H1 (cell line): ENCODE results near the gene XKR8. TPM values are rescaled to one million over a fixed set of nuclear protein-coding genes. Genes with fewer than 3 reads are reported as not detected.

Experiments
- CTCF ChIA-PET: fragments of 300-600 bp; sonication (Branson Sonifier 250); formaldehyde crosslinking; loops from one replicate; lab custom pipeline; 2021; ENCODE audit not compliant: partially characterized antibody; lab: Charles Lee
- POLR2A ChIA-PET: fragments of 300-600 bp; sonication (Branson Sonifier 250); formaldehyde crosslinking; loops from one replicate; lab custom pipeline; 2021; ENCODE audit warnings: inconsistent platforms; ENCODE audit not compliant: partially characterized antibody; lab: Charles Lee
- DNase-seq, 2 experiments: peaks; one replicate each; pipeline versions ENCODE4 v3.0.0 to v3.0.0-alpha.2; 2010 to 2022; ENCODE audit warnings: low spot score in 2 of 2, low read depth in 1 of 2, mixed read lengths in 1 of 2
- FAIRE-seq: peaks from 2 replicates; lab custom pipeline; 2011; peaks lifted over from hg19 to GRCh38; lab: Jason Lieb, UNC
- H2AFZ ChIP-seq: 2 replicates; pipeline ENCODE4 v1.8.1; 2012; ENCODE audit warnings: low read length, inconsistent platforms
- H2AK5ac ChIP-seq: 2 replicates; pipeline ENCODE4 v1.6.1; 2013; ENCODE audit warnings: low read depth, low read length
- H2BK120ac ChIP-seq: replicated peaks from 2 replicates; pipeline ENCODE3; 2013; ENCODE audit warnings: low read depth, low read length, inconsistent platforms
- H2BK12ac ChIP-seq: 2 replicates; pipeline ENCODE4 v1.6.1; 2013; ENCODE audit warnings: low read depth, low read length
- H2BK15ac ChIP-seq: 2 replicates; pipeline ENCODE4 v1.6.1; 2013; ENCODE audit warnings: low read length
- H2BK20ac ChIP-seq: 2 replicates; pipeline ENCODE4 v1.6.1; 2013; ENCODE audit warnings: low read length
- H2BK5ac ChIP-seq: 2 replicates; pipeline ENCODE4 v1.6.1; 2013; ENCODE audit warnings: low read depth, low read length
- H3K14ac ChIP-seq: 2 replicates; pipeline ENCODE4 v1.6.1; 2013; ENCODE audit warnings: inconsistent platforms; ENCODE audit not compliant: insufficient read length
- H3K18ac ChIP-seq: 2 replicates; pipeline ENCODE4 v1.6.1; 2013; ENCODE audit warnings: low read length; ENCODE audit errors: extremely low read depth
- H3K23ac ChIP-seq: 2 replicates; pipeline ENCODE4 v1.6.1; 2013; ENCODE audit warnings: inconsistent platforms; ENCODE audit not compliant: insufficient read length
- H3K23me2 ChIP-seq: 2 replicates; pipeline ENCODE4 v1.6.1; 2013; ENCODE audit warnings: low read depth, low read length
- H3K27ac ChIP-seq: 2 replicates; pipeline ENCODE4 v1.6.1; 2011; ENCODE audit warnings: low read depth, low read length, inconsistent platforms
- H3K27me3 ChIP-seq, 4 experiments: replicated peaks in 1 of 4; 1 replicate in 1 of 4; 2 replicates in 3 of 4; pipeline versions ENCODE4 v1.6.1 to v1.8.1; 2011 to 2013; ENCODE audit warnings: low read length in 3 of 4, mild to moderate bottlenecking in 3 of 4, inconsistent platforms in 2 of 4, mixed read lengths in 2 of 4, moderate library complexity in 1 of 4; ENCODE audit not compliant: control insufficient read depth in 3 of 4, insufficient read depth in 3 of 4; ENCODE audit errors: extremely low read depth in 1 of 4
- H3K36me3 ChIP-seq, 4 experiments: 2 replicates each; pipeline versions ENCODE4 v1.6.1 to v1.8.1; 2011 to 2013; ENCODE audit warnings: mild to moderate bottlenecking in 4 of 4, low read length in 3 of 4, moderate library complexity in 2 of 4, control low read depth in 1 of 4, inconsistent platforms in 1 of 4; ENCODE audit not compliant: insufficient read depth in 4 of 4, control insufficient read depth in 2 of 4
- H3K4ac ChIP-seq: replicated peaks from 2 replicates; pipeline ENCODE3; 2013; ENCODE audit warnings: low read length, low read depth, mixed read lengths, inconsistent platforms; ENCODE audit not compliant: insufficient read length
- H3K4me1 ChIP-seq, 4 experiments: replicated peaks in 1 of 4; 1 replicate in 1 of 4; 2 replicates in 3 of 4; pipeline versions ENCODE4 v1.6.1 to v1.8.1; 2011 to 2013; ENCODE audit warnings: low read length in 3 of 4, inconsistent platforms in 2 of 4, mixed read lengths in 1 of 4; ENCODE audit not compliant: insufficient read depth in 4 of 4, control insufficient read depth in 3 of 4
- H3K4me2 ChIP-seq, 2 experiments: 2 replicates each; pipeline versions ENCODE4 v1.6.1 to v1.8.1; 2011 to 2013; ENCODE audit warnings: low read depth in 2 of 2, low read length in 2 of 2, control low read depth in 1 of 2, inconsistent platforms in 1 of 2, mild to moderate bottlenecking in 1 of 2; ENCODE audit not compliant: insufficient read depth in 1 of 2
- H3K4me3 ChIP-seq, 4 experiments: fragments of 200-600, 300-600 bp in 1 of 4; sonication (generic), shearing (Covaris generic), sonication (Bioruptor Twin) in 1 of 4; 2 replicates each; pipeline versions ENCODE4 v1.5.1 to v1.8.1; 2011 to 2016; ENCODE audit warnings: low read length in 4 of 4, low read depth in 3 of 4, control low read depth in 2 of 4, inconsistent platforms in 2 of 4, mild to moderate bottlenecking in 2 of 4, mixed read lengths in 1 of 4, moderate library complexity in 1 of 4; ENCODE audit not compliant: insufficient read depth in 2 of 4; ENCODE audit errors: extremely low read depth in 1 of 4
- H3K56ac ChIP-seq: replicated peaks from 2 replicates; pipeline ENCODE3; 2013; ENCODE audit warnings: low read depth, mild to moderate bottlenecking, mixed read lengths, low read length, inconsistent platforms; ENCODE audit not compliant: insufficient read length
- H3K79me1 ChIP-seq: 2 replicates; pipeline ENCODE4 v1.6.1; 2013; ENCODE audit warnings: low read depth, low read length, control low read depth
- H3K79me2 ChIP-seq, 2 experiments: 2 replicates each; pipeline versions ENCODE4 v1.6.1 to v1.8.1; 2012 to 2013; ENCODE audit warnings: low read length in 2 of 2, mild to moderate bottlenecking in 2 of 2, inconsistent platforms in 1 of 2; ENCODE audit not compliant: insufficient read depth in 2 of 2, control insufficient read depth in 1 of 2
- H3K9ac ChIP-seq, 4 experiments: replicated peaks in 1 of 4; 1 replicate in 1 of 4; 2 replicates in 3 of 4; pipeline versions ENCODE4 v1.6.1 to v1.8.1; 2011 to 2013; ENCODE audit warnings: low read depth in 3 of 4, low read length in 3 of 4, control low read depth in 2 of 4, mild to moderate bottlenecking in 2 of 4, moderate library complexity in 2 of 4, inconsistent platforms in 1 of 4; ENCODE audit errors: extremely low read depth in 1 of 4
- H3K9me3 ChIP-seq, 2 experiments: 2 replicates each; pipeline versions ENCODE4 v1.6.1 to v1.8.1; 2012 to 2013; ENCODE audit warnings: mild to moderate bottlenecking in 2 of 2, moderate library complexity in 2 of 2, control low read depth in 1 of 2, inconsistent platforms in 1 of 2, low read depth in 1 of 2, low read length in 1 of 2, mixed read lengths in 1 of 2; ENCODE audit not compliant: insufficient read depth in 2 of 2
- H4K20me1 ChIP-seq, 2 experiments: replicated peaks in 1 of 2; 2 replicates each; pipeline versions ENCODE3 to v1.8.1; 2011 to 2013; ENCODE audit warnings: inconsistent platforms in 2 of 2, low read length in 2 of 2, mild to moderate bottlenecking in 1 of 2; ENCODE audit not compliant: insufficient read depth in 2 of 2, control insufficient read depth in 1 of 2
- H4K5ac ChIP-seq: 2 replicates; pipeline ENCODE4 v1.6.1; 2013; ENCODE audit warnings: low read length, low read depth, mixed read lengths, inconsistent platforms; ENCODE audit not compliant: insufficient read length
- H4K8ac ChIP-seq: 2 replicates; pipeline ENCODE4 v1.8.0; 2013; ENCODE audit warnings: mild to moderate bottlenecking, moderate library complexity, low read length, inconsistent platforms; ENCODE audit not compliant: insufficient read depth; ENCODE audit errors: extremely low read depth
- H4K91ac ChIP-seq: replicated peaks from 2 replicates; pipeline ENCODE3; 2013; ENCODE audit warnings: low read length, mixed read lengths, inconsistent platforms; ENCODE audit not compliant: insufficient read length
- CHD2 ChIP-seq: IDR thresholded peaks from 2 replicates; pipeline ENCODE4 v1.6.1; 2012; ENCODE audit warnings: low read length, improper control_type of control experiment
- SAP30 ChIP-seq: fragments of 300-600 bp; sonication (generic); IDR thresholded peaks from 2 replicates; pipeline ENCODE4 v1.7.1; 2012; ENCODE audit warnings: low read length, moderate library complexity, mild to moderate bottlenecking, inconsistent platforms; ENCODE audit not compliant: insufficient read depth, insufficient replicate concordance
- SUZ12 ChIP-seq: fragments of 200-600 bp; sonication (generic); IDR thresholded peaks from 2 replicates; pipeline ENCODE4 v1.6.1; 2012; ENCODE audit warnings: mild to moderate bottlenecking, inconsistent platforms, low read length, moderate library complexity, mixed read lengths
- WGBS, 2 experiments: shearing (Covaris generic) in 1 of 2; methylation state at CpG; one replicate each; pipeline versions ENCODE4 v1.1.6 to v1.1.7; 2013 to 2015; ENCODE audit warnings: low lambda C conversion rate in 2 of 2, mixed read lengths in 2 of 2, inconsistent platforms in 1 of 2, low coverage in 1 of 2, missing lambda C conversion rate in 1 of 2; ENCODE audit not compliant: insufficient replicate concordance in 2 of 2, insufficient coverage in 1 of 2, insufficient read length in 1 of 2; ENCODE audit errors: extremely low coverage in 1 of 2, missing lambda C conversion rate in 1 of 2; 5-methylcytosine and 5-hydroxymethylcytosine counted together
- polyA plus RNA-seq, 7 experiments: library from polyadenylated mRNA; depleted of rRNA in 3 of 7; stranded (reverse) in 5 of 7; unstranded in 2 of 7; fragments of >200 nt in 5 of 7; fragments of 200-250 nt in 2 of 7; gene quantifications; 1 replicate in 5 of 7; 2 replicates in 1 of 7; 4 replicates in 1 of 7; pipeline versions ENCODE4 v1.2.1 to v1.2.3, GENCODE V29; 2011 to 2013; ENCODE audit warnings: missing spikeins in 2 of 7, mixed read lengths in 2 of 7
- total RNA-seq: library from RNA; stranded (reverse); fragmentation: NEBNext Ultra II Directional; extraction: Animal tissue kit (Norgen Biotek cat#: 25700); gene quantifications from 2 replicates; pipeline ENCODE4 v1.2.1, GENCODE V29; 2021

The XKR8 gene
- total and polyA plus RNA-seq, 2 of the 8 experiments (the other 6 are each of a cell fraction or from before 2014, with no cell fraction given), result 14.2 to 16.3 TPM

GRCh38 chr1:27935721-27936120 lies 24.1 kb upstream of the XKR8 start:
- Histone ChIP-seq H3K4me2 (peak overlapping the region; percentile 73 to 97), H3K79me1 (peaks cover 7% of the 10 kb centered on the region; the same call in 1 of the 2 replicates), H3K79me2 (peaks cover 0 to 26% of the 10 kb centered on the region in 2 experiments; a peak in 3 of 4 replicates), H4K8ac (no peak overlapping the region), H3K23ac (no peak overlapping the region), H2BK5ac (no peak overlapping the region), H3K9ac (peak overlapping the region in 1 of 4 experiments; percentile 62; a peak in 4 of 7 replicates), H3K23me2 (peaks cover 11% of the 10 kb centered on the region), H2BK120ac (no peak overlapping the region)
- no peak for FAIRE-seq
- 57 to 100% methylated on average over 1 to 8 of the region's 8 CpGs for WGBS, 2 experiments
- no peak for TF ChIP-seq SAP30
- no peak for TF ChIP-seq CHD2
- TF ChIP-seq SUZ12, result no peak
- TF ChIP-seq, all 59 proteins: peak for 0
- Histone ChIP-seq H2BK15ac (peak overlapping the region; percentile 88; the same call in 1 of the 2 replicates), H3K56ac (no peak overlapping the region), H2AFZ (no peak overlapping the region), H3K14ac (no peak overlapping the region), H3K9me3 (no peaks in the 10 kb centered on the region), H3K4me3 (peak overlapping the region; percentile 66 to 89 (median 68)), H3K4ac (no peak overlapping the region), H4K5ac (no peak overlapping the region), H2BK12ac (peak overlapping the region; percentile 92), H3K18ac (no peak overlapping the region; the same call in 1 of the 2 replicates), H4K91ac (peak overlapping the region; percentile 0), H3K27ac (no peak overlapping the region), H3K36me3 (peaks cover 0 to 4% (median 0%) of the 10 kb centered on the region in 4 experiments; a peak in 1 of 8 replicates), H2AK5ac (peak overlapping the region; percentile 32; the same call in 1 of the 2 replicates), H2BK20ac (no peak overlapping the region; the same call in 1 of the 2 replicates), H3K27me3 (no peaks in the 10 kb centered on the region), H3K4me1 (peaks cover 17 to 26% (median 23%) of the 10 kb centered on the region in 4 experiments), H4K20me1 (no peaks in the 10 kb centered on the region)
- POLR2A ChIA-PET, result interaction anchor here (0.7 to 3.7 kb wide), 6 partner anchors 10 to 105 kb away, joined by 3 to 28 read pairs (median 6); partner anchors contain the start of gene PPP1R8
- no peak for DNase-seq
- CTCF ChIA-PET, result interaction anchor here (0.6 to 1.9 kb wide), 4 partner anchors 10 to 28 kb away, joined by 3 to 9 read pairs (median 5); no protein-coding TSS in a partner anchor
